Germinal center (tissue), 1 donor: Measurements from ENCODE around the gene TRIM37.
A peak's percentile ranks its signal among the peaks of the same experiment; 100 is the strongest.
"Not testable (repeated sequence)": the region's sequence is repeated elsewhere in the genome, so short reads cannot be mapped to it uniquely, and the experiment has no call there.

Experiments
- DNase-seq: peaks from one replicate; pipeline ENCODE4 v3.0.0; 2012; ENCODE audit warnings: mixed read lengths, low spot score

Gene TRIM37, protein sequence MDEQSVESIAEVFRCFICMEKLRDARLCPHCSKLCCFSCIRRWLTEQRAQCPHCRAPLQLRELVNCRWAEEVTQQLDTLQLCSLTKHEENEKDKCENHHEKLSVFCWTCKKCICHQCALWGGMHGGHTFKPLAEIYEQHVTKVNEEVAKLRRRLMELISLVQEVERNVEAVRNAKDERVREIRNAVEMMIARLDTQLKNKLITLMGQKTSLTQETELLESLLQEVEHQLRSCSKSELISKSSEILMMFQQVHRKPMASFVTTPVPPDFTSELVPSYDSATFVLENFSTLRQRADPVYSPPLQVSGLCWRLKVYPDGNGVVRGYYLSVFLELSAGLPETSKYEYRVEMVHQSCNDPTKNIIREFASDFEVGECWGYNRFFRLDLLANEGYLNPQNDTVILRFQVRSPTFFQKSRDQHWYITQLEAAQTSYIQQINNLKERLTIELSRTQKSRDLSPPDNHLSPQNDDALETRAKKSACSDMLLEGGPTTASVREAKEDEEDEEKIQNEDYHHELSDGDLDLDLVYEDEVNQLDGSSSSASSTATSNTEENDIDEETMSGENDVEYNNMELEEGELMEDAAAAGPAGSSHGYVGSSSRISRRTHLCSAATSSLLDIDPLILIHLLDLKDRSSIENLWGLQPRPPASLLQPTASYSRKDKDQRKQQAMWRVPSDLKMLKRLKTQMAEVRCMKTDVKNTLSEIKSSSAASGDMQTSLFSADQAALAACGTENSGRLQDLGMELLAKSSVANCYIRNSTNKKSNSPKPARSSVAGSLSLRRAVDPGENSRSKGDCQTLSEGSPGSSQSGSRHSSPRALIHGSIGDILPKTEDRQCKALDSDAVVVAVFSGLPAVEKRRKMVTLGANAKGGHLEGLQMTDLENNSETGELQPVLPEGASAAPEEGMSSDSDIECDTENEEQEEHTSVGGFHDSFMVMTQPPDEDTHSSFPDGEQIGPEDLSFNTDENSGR

DNA sequence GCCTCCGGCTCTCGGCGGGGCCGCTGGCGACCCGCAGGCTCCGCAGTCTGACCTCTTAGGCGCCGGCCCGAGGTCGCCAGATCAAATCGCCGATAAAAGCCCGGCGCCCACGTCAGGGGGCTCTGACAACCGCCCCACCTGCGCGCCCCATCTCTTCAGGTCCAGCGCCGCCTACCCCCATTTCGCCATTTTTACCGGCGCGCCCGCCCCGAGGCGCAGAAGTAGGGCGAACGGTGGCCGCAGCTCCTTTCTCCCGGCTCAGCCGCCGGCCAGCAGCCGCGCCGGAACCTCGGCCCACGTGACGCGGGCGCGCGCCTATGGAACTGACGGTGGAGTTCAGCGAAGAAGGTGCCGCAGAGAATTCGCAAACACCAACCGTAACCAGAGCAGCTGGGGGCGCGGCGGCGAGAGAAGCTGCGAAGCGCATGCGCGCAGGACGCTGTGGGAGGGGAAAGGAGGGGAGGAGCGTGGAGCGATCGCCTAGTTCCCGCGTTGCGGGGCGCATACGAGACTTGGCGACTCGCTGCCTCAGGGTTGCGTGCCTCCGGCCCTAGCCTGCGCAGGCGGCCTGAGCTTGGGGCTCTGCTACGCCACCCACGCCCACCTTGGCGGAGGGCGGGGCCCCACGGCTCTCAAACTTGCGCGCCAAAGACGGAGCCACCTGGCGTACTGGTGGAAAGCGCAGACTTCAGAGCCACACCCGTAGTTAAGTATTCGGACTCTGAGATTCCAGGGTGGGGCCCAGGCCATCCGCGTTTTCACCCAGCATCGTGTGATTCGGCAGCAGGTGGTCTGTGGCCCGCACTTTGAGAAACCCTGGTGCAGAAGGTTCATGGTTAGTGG lies at the start of gene TRIM37:
Gene TRIM37, minus strand, starts transcription at position 418 of the 843 bp plus-strand sequence. CDS start 419 bp downstream, outside the sequence.
- peak; percentile 99 for DNase-seq

DNA sequence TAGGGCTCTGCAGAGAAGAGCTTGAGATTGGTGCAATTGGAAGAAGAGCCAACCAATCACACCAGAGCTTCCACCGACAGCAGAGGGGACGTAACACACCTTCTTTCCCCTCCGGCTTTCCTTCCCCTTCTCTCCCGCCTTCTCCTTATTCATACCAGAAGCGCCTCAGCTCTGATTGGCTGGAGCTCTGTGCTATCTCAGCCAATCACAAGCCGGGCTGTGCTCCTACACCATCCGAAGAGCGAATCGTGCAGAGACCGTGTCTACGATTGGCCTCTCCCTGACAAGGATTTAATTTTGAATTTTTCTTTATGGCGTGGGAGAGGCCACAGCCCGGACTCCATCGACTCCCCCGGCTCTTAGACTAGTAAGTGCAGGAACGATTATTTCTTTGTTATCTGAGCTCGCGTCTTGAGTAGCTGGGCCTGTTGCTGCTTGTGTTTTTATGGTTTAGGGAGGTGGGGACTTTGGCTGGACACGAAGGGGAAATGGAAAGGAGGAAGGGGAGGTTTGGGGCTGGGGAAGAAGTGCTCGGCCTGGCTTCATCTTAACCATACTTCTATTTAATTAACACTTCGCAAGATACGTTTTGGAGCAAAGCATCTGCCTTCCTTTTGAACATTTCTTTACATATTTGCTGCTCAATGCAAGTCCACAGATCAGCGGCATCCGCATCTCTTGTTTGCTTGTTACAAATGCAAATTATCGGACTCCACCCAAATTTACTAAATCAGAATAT lies 48.9 kb upstream of the TRIM37 start, which contains the start of gene PRR11:
Gene PRR11, plus strand, starts transcription at position 308 of the 739 bp plus-strand sequence. CDS start 14,007 bp downstream, outside the sequence.
- peak; percentile 94 for DNase-seq

GRCh38 chr17:59154721-59155438 lies 48.2 kb upstream of the TRIM37 start, which contains the start of gene SKA2:
Gene SKA2 (minus strand): TSS chr17:59155186. CDS start chr17:59155163, 23 bp downstream.
- peak; percentile 68 for DNase-seq

DNA sequence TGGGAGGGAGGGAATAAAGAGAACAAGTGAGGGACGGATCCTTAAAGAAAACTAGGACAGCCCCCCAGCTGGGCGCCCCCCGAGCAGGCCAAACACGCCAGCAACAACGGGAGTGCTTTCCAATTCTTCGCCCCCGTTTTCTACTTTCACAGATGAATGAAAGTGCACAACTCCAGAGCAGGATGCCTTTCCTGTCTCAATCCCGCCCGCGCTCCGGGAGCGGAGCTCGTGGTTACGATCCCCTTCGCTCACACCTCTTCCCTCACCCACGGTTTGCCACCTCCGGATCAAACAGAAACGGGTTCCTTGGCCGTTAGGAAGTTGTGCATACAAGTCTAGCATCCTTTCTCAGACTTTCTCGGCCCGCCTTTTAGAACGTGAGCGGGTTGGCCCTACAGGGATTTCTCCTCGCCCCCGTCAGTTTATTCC lies 47.6 kb upstream of the TRIM37 start:
- peak; percentile 16 for DNase-seq

DNA sequence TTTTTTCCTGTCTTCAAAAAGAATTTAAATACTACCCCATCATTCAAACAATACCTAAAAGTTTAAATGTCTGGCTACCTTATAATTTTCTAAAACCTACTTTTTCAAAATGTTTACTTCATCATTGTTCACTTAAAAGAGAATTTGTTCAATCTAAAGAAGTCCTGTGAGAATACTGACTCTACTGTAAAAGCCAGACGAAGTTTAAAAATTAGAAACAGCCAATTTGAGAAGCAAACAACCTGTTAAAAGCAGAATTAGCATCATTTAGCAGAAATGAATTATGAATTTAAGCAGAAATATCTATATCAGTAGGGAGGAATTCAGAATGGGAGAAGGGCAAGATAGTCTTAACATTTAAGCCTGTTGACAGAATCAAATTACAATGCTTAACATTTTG lies 46.2 kb upstream of the TRIM37 start:
- no peak for DNase-seq

DNA sequence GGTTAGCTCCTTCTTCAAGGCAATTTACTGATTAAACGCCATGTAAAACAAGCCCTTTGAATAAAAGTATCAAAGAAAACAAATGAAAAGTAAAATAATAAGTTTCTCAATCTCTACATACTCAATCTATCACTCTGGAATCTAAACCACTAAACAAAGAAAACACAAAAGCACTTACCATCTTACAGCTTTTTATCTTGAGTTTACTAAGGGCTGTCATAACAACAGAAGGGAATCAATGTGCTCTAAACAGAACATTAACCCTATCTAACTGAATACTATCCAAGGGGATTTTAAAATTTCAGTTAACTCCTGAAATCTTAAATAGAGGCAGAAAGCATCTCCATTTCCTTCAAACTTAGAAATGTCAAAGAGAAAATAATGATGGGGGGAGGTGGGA lies 44.9 kb upstream of the TRIM37 start:
- DNase-seq = no peak

- DNase-seq = no peak
Measured at GRCh38 chr17:59151006-59151405, 44.3 kb upstream of the TRIM37 start.

DNA sequence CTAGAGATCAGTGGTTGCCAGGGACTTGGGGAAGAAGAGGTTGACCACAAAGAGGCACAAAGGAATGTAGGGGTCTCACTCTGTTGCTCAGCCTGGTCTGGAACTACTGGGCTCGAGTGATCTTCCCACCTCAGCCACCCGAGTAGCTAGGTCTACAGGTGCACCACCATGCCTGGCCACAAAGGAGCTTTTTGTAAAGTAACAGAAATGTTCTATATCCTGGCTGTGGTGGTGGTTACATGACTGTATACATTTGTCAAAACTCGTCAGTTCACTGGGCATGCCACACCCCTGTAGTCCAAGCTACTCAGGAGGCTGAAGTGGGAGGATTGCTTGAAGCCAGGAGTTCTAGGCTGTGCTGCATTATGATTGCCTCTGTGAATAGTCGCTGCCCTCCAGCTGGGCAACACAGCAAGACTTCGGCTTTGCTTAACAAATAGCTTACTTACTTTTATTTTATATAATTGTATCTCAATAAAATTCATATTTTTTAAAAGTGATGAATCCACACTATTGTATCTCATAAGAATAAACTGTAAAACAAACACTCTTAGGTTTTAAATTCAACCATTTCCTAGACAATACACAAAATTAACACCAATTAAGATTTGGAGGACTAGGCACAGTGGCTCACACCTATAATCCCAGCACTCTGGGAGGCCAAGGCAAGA lies 43.3 kb upstream of the TRIM37 start:
- no peak for DNase-seq

DNA sequence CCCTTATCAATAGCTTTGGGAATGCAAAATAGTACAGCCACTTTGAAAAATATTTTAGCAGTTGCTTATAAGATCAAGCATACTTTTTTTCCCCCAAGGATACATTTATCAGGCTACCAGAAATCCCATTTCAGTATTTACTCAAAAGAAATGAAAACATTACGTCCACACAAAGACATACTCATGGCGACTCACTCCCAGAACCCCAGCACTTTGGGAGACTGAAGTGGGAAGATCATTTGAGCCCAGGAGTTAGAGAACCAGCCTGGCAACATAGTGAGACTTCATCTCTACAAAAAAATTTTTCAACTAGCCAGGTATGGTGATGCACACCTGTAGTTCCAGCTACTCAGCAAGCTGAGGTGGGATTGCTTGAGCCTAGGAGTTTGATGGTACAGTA lies 42.4 kb upstream of the TRIM37 start:
- no peak for DNase-seq

DNA sequence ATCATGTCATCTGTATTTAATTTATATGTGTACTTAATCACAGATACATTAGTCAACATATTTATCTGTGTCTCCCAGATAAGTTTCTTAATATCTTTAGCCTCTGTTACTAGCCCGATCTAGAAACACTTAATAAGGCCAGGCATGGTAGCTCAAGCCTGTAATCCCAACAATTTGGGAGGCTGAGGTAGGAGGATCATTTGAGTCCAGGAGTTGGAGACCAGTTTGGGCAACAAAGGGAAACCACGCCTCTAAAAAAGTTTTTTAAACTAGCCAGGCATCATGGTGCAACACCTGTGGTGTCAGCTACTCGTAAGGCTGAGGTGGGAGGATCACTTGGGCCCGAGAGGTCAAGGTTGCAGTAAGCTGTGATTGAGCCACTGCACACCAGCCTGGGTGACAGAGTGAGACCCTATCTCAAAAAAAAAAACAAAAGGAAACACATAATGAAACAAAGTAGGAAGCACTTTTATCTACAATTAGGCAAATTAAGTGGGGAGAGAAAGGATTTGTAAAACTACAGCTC lies 39.0 kb upstream of the TRIM37 start:
- DNase-seq = no peak

GRCh38 chr17:59141860-59142259 lies 35.2 kb upstream of the TRIM37 start:
- no peak for DNase-seq

DNA sequence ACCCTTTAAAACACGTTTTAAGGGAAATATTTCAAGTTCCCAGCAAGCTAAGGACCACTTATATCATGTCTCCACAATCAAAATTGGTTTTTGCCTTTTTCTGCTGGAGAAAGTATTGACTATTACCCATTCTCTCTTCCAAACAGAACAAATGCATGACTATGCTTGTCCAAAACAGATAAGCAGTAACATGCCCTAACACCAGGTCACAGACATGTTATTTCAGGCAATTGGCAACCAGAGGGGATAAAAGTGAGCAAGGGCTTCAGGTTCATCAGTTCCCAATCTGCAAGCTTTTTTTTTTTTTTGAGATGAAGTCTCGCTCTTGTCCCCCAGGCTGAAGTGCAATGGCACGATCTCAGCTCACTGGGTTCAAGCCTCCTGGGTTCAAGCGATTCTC lies 33.3 kb upstream of the TRIM37 start:
- DNase-seq = no peak

DNA sequence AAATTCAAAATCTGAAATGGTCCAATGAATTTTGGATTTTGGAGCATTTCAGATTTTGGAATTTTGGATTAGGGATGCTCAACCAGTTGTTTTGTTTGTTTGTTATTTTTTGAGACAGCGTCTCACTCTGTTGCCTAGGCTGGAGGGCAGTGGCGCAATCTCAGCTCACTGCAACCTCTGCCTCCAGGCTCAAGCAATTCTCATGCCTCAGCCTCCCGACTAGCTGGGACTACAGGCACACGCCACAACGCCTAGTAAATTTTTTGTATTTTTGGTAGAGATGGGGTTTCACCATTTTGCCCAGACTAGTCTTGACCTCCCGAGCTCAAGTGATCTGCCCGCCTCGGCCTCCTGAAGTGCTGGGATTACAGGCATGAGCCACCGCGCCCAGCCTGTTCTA lies 31.7 kb upstream of the TRIM37 start:
- DNase-seq = not testable (repeated sequence)

- no peak for DNase-seq
Measured at GRCh38 chr17:59131131-59131530, 24.5 kb upstream of the TRIM37 start.

DNA sequence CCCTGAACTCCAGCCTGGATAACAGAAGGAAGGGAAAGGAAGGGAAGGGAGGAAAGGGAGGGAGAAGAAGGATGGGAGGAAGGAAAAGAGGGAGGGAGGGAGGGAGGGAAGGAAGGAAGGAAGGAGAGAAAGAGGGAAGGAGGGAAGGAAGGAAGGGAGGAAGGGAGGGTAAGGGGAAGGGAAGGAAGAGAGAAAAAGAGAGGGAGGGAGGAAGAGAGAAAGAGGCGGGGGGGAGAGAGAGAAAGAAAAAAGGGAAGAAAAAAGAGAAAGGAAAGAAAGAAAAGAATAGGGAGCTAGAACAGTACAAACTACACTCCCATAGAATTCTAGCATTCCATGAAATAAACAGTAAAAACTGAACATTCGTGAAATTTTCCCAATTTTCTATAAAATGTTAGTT lies 23.1 kb upstream of the TRIM37 start:
- no peak for DNase-seq

DNA sequence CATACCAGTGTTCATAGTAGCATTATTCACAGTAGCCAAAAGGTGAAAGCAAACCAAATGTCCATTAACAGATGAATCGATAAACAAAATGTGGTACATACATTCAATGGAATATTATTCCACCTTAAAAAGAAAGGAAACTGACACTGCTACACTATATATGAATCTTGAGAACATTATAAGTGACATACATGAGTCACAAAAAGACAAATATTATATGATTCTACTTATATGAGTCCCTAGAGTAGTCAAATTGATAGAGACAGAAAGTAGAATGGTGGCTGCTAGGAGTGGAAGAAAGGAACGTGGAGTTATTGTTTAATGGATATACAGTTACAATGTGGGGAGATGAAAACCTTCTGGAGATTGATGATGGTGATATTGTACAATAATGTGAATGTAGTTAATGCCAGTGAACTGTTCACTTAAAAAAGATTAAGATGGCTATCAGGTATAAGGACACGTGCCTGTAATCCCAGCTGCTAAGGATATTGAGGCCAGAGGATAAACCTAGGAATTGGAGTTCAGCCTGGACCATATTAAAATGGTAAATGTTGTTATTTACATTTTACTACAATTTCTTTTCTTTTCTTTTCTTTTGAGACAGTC lies 20.2 kb upstream of the TRIM37 start:
- DNase-seq = no peak

DNA sequence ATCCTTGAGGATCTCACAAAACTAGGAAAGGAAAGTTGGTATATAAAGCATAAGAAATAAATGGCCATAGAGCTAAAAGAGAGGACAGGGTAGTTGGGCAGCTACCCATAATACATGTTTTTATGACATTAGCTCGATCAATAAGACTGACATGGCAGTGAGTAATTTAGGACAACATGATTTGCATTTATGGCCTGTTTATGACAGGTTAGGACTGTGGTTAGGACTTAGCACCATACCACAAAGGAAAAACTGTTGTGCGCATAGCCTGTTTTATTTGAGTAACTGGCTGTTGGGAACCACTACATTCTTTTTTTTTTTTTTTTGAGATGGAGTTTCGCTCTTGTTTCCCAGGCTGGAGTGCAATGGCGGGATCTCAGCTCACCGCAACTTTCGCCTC lies 18.0 kb upstream of the TRIM37 start:
- DNase-seq = no peak

- no peak for DNase-seq
Measured at GRCh38 chr17:59121901-59122480, 15.3 kb upstream of the TRIM37 start.

- DNase-seq = no peak
Measured at GRCh38 chr17:59115474-59115873, 8.8 kb upstream of the TRIM37 start.
